GM23338 (cell line): ENCODE measurements around the gene MARK2.

Experiments used
- CREB1 ChIP-seq: fragments of 250-450 bp; sonication (Bioruptor Pico); IDR thresholded peaks from 2 replicates; pipeline ENCODE4 v1.5.0; 2020; ENCODE audit warnings: low read depth, mild to moderate bottlenecking, moderate library complexity
- CTCF ChIP-seq, 2 experiments: fragments of 200-600 bp in 1 of 2; sonication (generic) in 1 of 2; conservative IDR thresholded peaks; 2 replicates each; pipeline versions ENCODE4 v1.5.1 to v1.6.1; 2016 to 2017; ENCODE audit warnings: antibody characterized with exemption in 2 of 2, low read depth in 2 of 2, mild to moderate bottlenecking in 2 of 2, moderate library complexity in 1 of 2
- ETS1 ChIP-seq: IDR thresholded peaks from 2 replicates; pipeline ENCODE4 v1.6.1; 2016; ENCODE audit warnings: antibody characterized with exemption
- EZH2 ChIP-seq: fragments of 200-600 bp; sonication (generic); IDR thresholded peaks from one replicate; pipeline ENCODE4 v1.8.0; 2017; ENCODE audit warnings: antibody characterized with exemption, mild to moderate bottlenecking, low read depth; ENCODE audit not compliant: unreplicated experiment
- POLR2AphosphoS5 ChIP-seq: IDR thresholded peaks from 2 replicates; pipeline ENCODE4 v1.6.1; 2016; ENCODE audit warnings: antibody characterized with exemption, low read depth
- REST ChIP-seq: IDR thresholded peaks from one replicate; pipeline ENCODE4 v1.6.1; 2018; ENCODE audit warnings: antibody characterized with exemption; ENCODE audit not compliant: unreplicated experiment
- ZNF331 ChIP-seq: fragments of 250-450 bp; sonication (Bioruptor Pico); IDR thresholded peaks from 2 replicates; pipeline ENCODE4 v1.5.0; 2020; ENCODE audit warnings: low read depth, mild to moderate bottlenecking, moderate library complexity

- TF ChIP-seq CTCF (conservative IDR thresholded peaks at IDR 0.05; ENCODE audit: low read depth in 2 of 2) (no peak), CREB1 (CRISPR knock-in tag) (no peak), ETS1 (no peak), POLR2AphosphoS5 (no peak), REST (no peak), ZNF331 (CRISPR knock-in tag) (no peak), EZH2 (no peak)
Measured at GRCh38 chr11:63800921-63801320, 38.0 kb upstream of the MARK2 start.
